Measurements from ENCODE around the gene PPP1R12A. TPM values are rescaled to one million over a fixed set of nuclear protein-coding genes. Genes with fewer than 3 reads are reported as not detected.

PPP1R12A gene
- total and polyA plus RNA-seq, 9 of the 15 experiments (the other 6 are each of a cell fraction or from before 2014, with no cell fraction given), result 26.4 to 119 (median 53.3) TPM

- ATAC-seq, result no peak
- Histone ChIP-seq H3K4me2 (ENCODE audit: insufficient read depth, low read length) (no peak overlapping the region), H3K4me1 (replicated peaks in 1 of 2; ENCODE audit: control insufficient read depth in 2 of 2, insufficient read depth in 2 of 2, low read length in 2 of 2) (no peaks in the 10 kb centered on the region; a peak in 1 of 5 replicates), H3K4me3 (no peak overlapping the region), H4K20me1 (replicated peaks; ENCODE audit: control insufficient read depth, insufficient read depth, low read length) (no peaks in the 10 kb centered on the region), H3K9me3 (replicated peaks; ENCODE audit: control insufficient read depth, insufficient read depth, low read depth, low read length) (no peaks in the 10 kb centered on the region), H2AFZ (ENCODE audit: low read depth, low read length) (no peak overlapping the region), H3K9ac (ENCODE audit: insufficient read depth in 1 of 2, low read depth in 2 of 2, low read length in 2 of 2) (no peak overlapping the region), H3K27me3 (ENCODE audit: control insufficient read depth in 2 of 2, insufficient read depth in 2 of 2, low read length in 2 of 2) (no peaks in the 10 kb centered on the region), H3K27ac (ENCODE audit: extremely low read depth, low read depth, low read length) (no peak overlapping the region), H3K36me3 (ENCODE audit: control insufficient read depth, insufficient read depth, low read length) (no peaks in the 10 kb centered on the region), H3K9me1 (ENCODE audit: control insufficient read depth, insufficient read depth, low read length) (no peaks in the 10 kb centered on the region), H3K79me2 (ENCODE audit: control insufficient read depth, insufficient read depth, low read length) (no peaks in the 10 kb centered on the region)
- TF ChIP-seq ZNF143 (CRISPR knock-in tag; IDR thresholded peaks at IDR 0.05) (no peak), ZNF512 (tag; IDR thresholded peaks at IDR 0.05) (peak; percentile 19; the same call in 1 of the 2 replicates)
- BruUV-seq (replicated peaks), result no TSS peak
- no peak for DNase-seq (ENCODE audit: extremely low read depth in 1 of 4, low spot score in 3 of 4)
- CTCF ChIA-PET (ENCODE audit: low intra/inter-chr PET ratio), result no interaction called here
- FAIRE-seq, result no peak
- in situ Hi-C loops (cut with MboI) (no loop called here), intact Hi-C loops (cut with micrococcal nuclease) (no loop called here)
- WGBS (ENCODE audit: insufficient coverage, low coverage, missing lambda C conversion rate), result 0% methylated on average over 1 of the region's 1 CpG
- POLR2A ChIA-PET, result no interaction called here
These were observed 173.6 kb downstream of the PPP1R12A start for GRCh38 chr12:79761341-79761740.

- no peaks in the 10 kb centered on the region for H3K4me1 ChIP-seq (replicated peaks in 1 of 2; ENCODE audit: control insufficient read depth in 2 of 2, insufficient read depth in 2 of 2, low read length in 2 of 2)
- H3K9ac ChIP-seq (ENCODE audit: insufficient read depth in 1 of 2, low read depth in 2 of 2, low read length in 2 of 2), result no peak overlapping the region
- in situ Hi-C loops (cut with MboI) (no loop called here), intact Hi-C loops (cut with micrococcal nuclease) (no loop called here)
- no peaks in the 10 kb centered on the region for H3K27me3 ChIP-seq (ENCODE audit: control insufficient read depth in 2 of 2, insufficient read depth in 2 of 2, low read length in 2 of 2)
- H3K36me3 ChIP-seq (ENCODE audit: control insufficient read depth, insufficient read depth, low read length), result no peaks in the 10 kb centered on the region
- H3K79me2 ChIP-seq (ENCODE audit: control insufficient read depth, insufficient read depth, low read length), result no peaks in the 10 kb centered on the region
- no peaks in the 10 kb centered on the region for H4K20me1 ChIP-seq (replicated peaks; ENCODE audit: control insufficient read depth, insufficient read depth, low read length)
- BruUV-seq (replicated peaks), result no TSS peak
- ATAC-seq, result no peak
- TF ChIP-seq FOXJ2 (tag; IDR thresholded peaks at IDR 0.05) (no peak), MAX (CRISPR knock-in tag; IDR thresholded peaks at IDR 0.05) (no peak), NCOA1 (IDR thresholded peaks at IDR 0.05; ENCODE audit: low read depth) (no peak), ATF1 (CRISPR knock-in tag; IDR thresholded peaks at IDR 0.05) (no peak), ATF1 (tag; IDR thresholded peaks at IDR 0.05) (no peak), NFRKB (IDR thresholded peaks at IDR 0.05; ENCODE audit: low read depth) (no peak), ETS2 (tag; IDR thresholded peaks at IDR 0.05; ENCODE audit: borderline replicate concordance, poor library complexity, severe bottlenecking) (no peak), ZNF780A (CRISPR knock-in tag; IDR thresholded peaks at IDR 0.05) (no peak), FIP1L1 (IDR thresholded peaks at IDR 0.05; ENCODE audit: low read depth, low read length, poor library complexity, severe bottlenecking) (no peak)
- H3K4me2 ChIP-seq (ENCODE audit: insufficient read depth, low read length), result no peak overlapping the region
- no peaks in the 10 kb centered on the region for H3K9me3 ChIP-seq (replicated peaks; ENCODE audit: control insufficient read depth, insufficient read depth, low read depth, low read length)
- H3K4me3 ChIP-seq, result no peak overlapping the region
- H3K27ac ChIP-seq (ENCODE audit: extremely low read depth, low read depth, low read length), result no peak overlapping the region
- POLR2A ChIA-PET, result no interaction called here
- no peak overlapping the region for H2AFZ ChIP-seq (ENCODE audit: low read depth, low read length)
- H3K9me1 ChIP-seq (ENCODE audit: control insufficient read depth, insufficient read depth, low read length), result no peaks in the 10 kb centered on the region
- FAIRE-seq, result no peak
- no peak for DNase-seq (ENCODE audit: extremely low read depth in 1 of 4, low spot score in 3 of 4)
- CTCF ChIA-PET (ENCODE audit: low intra/inter-chr PET ratio), result no interaction called here
These were observed 187.6 kb downstream of the PPP1R12A start for GRCh38 chr12:79747274-79747673.

Data from K562 (cell line).